Gastrocnemius medialis (tissue), 4 donors: ENCODE data around the gene MBD5.

Source experiments
- CTCF ChIP-seq, 5 experiments: fragments of 450-650 bp in 3 of 5; fragments of 200-600 bp in 2 of 5; sonication (generic) in 2 of 5; IDR thresholded peaks in 4 of 5; conservative IDR thresholded peaks in 1 of 5; 1 replicate in 4 of 5; 2 replicates in 1 of 5; pipeline ENCODE4 v1.5.1; 2016 to 2019; ENCODE audit warnings: antibody characterized with exemption in 5 of 5, mild to moderate bottlenecking in 3 of 5, moderate library complexity in 3 of 5
- POLR2A ChIP-seq, 2 donors: fragments of 450-650 bp; IDR thresholded peaks; one replicate each; pipeline ENCODE4 v1.6.1; 2017; ENCODE audit warnings: antibody characterized with exemption in 2 of 2, mild to moderate bottlenecking in 2 of 2, moderate library complexity in 2 of 2

- TF ChIP-seq CTCF (IDR thresholded peaks at IDR 0.05 in 4 of 5, conservative IDR thresholded peaks at IDR 0.05 in 1 of 5): no peak
- TF ChIP-seq POLR2A (IDR thresholded peaks at IDR 0.05): no peak
Observed at GRCh38 chr2:148173168-148173567, 152.3 kb downstream of the MBD5 start.
